GM18861 (cell line): ENCODE results near the gene RRP7A.
"Not testable (repeated sequence)": the region's sequence is repeated elsewhere in the genome, so short reads cannot be mapped to it uniquely, and the experiment has no call there.

Experiments used
- ATAC-seq: cut with Tn5 transposase; IDR thresholded peaks from one replicate; pipeline ENCODE4 v1.9.1; 2021; ENCODE audit not compliant: unreplicated experiment

RRP7A gene

DNA sequence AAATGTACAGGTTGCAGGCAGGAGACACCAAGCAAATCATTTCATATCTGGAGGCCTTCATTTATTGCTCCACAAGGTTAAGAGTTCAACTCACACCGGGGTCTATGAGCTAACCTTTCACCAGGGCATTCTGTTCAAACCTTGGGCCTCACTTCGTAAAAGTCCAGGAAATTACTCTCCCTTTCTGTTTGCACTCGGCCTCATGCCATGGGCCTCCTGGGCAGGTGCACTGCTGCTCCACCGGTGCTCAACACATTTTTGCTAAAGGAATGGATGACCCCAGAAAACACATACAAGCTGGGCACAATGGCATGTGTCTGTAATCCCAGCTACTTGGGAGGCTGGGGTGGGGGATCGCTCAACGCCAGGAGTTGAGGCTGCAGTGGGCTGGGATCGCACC is 16.6 kb upstream of the RRP7A start:
- no peak for ATAC-seq

- not testable (repeated sequence) for ATAC-seq
These were observed 15.6 kb upstream of the RRP7A start for GRCh38 chr22:42535082-42535731.

GRCh38 chr22:42533638-42533977 is 14.0 kb upstream of the RRP7A start:
- no peak for ATAC-seq

GRCh38 chr22:42531401-42532084 is 11.9 kb upstream of the RRP7A start:
- not testable (repeated sequence) for ATAC-seq

- ATAC-seq = not testable (repeated sequence)
These were observed 9.8 kb upstream of the RRP7A start for GRCh38 chr22:42529435-42529834.

DNA sequence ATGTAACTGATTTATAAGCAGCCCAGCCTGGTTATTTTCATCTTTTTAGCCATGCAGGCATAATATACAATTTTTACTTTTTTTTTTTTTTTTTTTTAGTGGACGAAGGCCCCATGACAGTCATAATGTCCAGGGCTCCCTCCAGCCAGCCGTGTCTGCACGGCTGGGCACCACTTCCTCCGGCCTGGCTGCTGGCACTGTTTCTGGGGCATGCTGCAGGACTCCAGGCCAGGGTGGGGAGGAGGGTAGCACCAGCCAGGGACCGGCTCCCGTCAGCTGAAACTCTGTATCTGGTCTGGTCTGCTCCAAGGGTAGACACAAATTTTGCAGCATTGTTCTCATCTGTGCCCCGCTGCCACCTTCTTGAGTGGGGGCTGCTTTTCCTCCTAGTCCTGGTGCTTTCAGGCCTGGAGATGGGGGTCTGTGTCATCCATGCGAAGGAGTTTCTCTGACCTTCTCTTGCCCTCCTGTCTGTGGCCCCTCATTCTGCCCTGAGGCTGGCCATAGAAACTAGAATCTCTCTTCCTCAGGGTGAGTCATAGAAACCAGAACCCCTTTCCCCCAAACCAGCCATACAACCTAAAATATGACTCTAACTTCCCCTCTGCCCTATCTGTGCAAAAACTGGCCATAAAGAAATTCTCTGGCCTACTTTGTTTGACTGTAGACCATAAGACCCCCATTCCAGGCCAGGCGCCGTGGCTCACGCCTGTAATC is 9.2 kb upstream of the RRP7A start:
- no peak for ATAC-seq

DNA sequence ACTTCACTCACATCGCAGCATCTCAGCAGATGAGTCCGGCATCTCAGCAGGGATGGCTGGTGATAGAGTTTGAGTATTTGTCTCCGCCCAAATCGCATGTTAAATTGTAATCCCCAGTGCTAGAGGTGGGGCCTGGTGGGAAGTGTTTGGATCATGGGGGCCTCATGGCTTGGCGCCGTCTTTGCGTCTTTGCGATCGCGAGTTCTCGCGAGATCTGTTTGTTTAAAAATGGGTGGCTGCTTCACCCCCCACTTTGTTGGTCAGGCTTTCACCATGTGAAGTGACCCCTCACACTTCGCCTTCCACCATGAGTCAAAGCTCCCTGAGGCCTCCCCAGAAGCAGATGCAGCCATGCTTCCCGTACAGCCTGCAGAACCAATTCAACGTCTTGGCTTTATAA is 3.0 kb upstream of the RRP7A start:
- ATAC-seq = no peak

GRCh38 chr22:42521228-42521546 is 1.6 kb upstream of the RRP7A start:
- ATAC-seq = no peak

DNA sequence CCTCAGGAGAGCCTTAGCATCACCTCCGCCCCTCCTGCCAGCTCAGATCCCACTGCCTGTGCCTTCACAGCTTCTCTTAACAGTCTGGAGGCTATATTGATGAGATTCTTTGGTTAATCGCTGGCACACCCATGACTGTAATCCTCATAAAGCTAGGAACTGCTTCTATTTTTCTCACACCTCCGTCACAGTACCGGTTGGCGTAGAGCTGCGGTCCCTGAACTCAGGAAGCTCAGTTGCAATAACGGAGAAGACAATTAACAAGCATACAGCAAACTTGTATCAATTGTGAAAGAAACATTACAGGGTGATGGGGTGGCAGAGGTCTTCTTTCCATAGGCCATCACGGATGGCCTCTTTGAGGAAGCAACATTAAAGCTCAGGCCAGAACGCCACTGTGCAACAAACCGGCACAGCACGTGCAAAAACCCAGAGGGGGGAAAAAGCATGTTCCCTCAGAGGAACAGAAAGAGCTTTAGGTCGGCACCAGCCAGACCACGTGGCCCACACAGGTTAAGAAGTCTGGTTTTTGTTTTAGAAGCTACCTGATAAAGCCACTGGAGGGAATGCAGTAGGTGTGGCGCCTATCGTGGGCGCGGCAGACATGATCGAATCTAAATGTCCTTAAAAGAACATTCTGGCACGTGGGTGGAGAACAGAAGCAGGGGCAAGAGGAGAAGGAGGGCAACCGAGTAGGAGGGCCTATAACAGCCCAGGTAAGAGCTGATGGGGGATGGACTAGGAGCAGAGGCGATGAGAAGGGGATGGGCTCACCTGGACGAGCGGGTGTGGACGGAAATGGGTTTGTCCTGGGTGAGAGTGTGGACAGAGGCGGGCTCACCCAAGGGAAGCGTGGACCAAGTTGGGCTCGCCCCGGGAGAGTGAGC is 715 bp downstream of the RRP7A start:
- ATAC-seq = not testable (repeated sequence)

DNA sequence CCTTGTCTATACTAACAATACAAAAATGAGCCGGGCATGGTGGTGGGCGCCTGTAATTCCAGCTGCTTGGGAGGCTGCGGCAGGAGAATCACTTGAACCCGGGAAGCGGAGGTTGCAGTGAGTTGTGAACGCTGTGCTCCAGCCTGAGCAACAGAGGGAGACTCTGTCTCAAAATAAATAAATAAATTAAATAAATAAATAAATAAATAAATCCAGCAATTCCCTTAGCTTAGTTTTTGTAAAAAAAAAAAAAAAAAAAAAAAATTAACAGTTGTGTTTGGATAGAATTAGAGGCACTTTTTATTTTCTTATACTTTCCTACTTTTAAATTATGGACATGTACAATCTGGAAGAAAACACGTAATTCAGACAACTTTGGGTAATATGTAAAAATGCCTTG is 2.5 kb downstream of the RRP7A start:
- ATAC-seq = not testable (repeated sequence)

- no peak for ATAC-seq
These were observed 3.7 kb downstream of the RRP7A start for GRCh38 chr22:42515896-42516295.

DNA sequence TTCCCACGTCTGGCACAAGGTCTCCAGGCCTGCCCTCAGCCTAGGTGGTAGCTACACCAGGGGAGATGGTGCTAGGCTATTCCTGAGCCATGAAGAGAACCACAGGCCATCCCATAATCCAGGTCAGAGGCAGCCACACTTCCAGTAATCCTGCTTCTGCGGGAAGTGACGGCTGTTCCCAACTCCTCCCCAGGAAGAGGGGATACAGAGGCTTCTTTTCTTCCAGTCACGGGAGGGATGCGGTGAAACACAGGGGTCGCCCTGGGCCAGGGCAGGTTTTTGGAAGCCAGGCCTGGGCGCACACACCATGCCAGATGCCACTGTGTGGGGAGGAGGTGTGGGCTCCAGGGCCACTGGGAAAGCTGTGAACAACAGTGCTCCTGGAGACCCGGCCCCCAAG is 4.3 kb downstream of the RRP7A start:
- ATAC-seq = not testable (repeated sequence)

- not testable (repeated sequence) for ATAC-seq
These were observed 5.3 kb downstream of the RRP7A start for GRCh38 chr22:42514331-42514730.

GRCh38 chr22:42512273-42512990 is 7.2 kb downstream of the RRP7A start:
- ATAC-seq = not testable (repeated sequence)

GRCh38 chr22:42511401-42511891 is 8.2 kb downstream of the RRP7A start:
- ATAC-seq = no peak

GRCh38 chr22:42509548-42509947 is 10.0 kb downstream of the RRP7A start:
- no peak for ATAC-seq

DNA sequence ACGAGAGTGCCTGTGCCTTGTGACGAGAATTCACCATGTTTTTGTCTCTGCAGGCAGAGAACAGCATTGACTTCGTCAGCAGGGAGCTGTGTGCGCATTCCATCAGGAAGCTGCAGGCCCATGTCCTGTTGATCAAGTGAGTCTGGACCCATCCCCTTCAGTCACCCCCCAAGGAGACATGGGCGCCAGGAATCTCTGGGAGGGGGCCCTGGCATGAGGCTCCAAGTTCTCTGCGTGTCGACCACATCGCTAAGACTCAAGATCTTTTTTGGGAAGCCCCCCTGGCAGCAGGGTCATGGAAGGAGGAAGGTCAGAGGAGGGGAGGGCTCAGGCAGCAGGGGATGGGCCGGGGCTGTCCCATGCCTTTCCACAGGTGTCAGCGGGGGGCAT is 10.6 kb downstream of the RRP7A start:
- ATAC-seq = not testable (repeated sequence)

DNA sequence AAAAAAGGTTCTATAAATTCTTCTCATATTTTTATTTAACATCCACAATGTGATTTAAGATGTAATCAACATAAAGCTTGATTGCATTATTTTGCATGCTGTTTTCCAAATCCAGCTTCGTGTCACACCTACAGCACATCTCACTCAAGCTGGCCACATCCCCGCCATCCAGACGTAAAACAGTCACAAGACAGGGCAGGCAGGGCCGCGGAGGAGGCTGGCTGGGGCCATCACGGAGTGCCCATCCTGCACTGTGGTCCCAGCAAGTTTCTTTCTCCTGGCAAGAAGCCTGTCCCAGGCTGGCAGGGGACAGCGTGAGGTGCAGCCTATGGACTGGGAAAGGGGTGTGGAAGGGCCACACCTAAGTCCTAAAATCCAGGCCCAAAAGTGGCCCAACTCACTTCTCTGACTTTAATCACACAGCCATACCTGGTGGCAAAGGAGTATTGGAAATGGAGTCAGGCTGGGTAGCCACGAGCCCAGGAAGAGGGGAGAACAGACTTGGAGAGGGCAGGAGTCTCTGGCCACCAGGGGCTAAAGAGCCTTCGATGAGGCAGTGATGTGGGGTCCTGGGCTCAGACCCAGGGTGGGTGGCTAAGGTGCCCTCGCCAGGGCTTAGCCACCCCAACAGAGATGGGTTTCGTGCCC is 11.1 kb downstream of the RRP7A start:
- not testable (repeated sequence) for ATAC-seq

- no peak for ATAC-seq
These were observed 18.8 kb downstream of the RRP7A start for GRCh38 chr22:42500836-42501179.

- no peak for ATAC-seq
These were observed 19.3 kb downstream of the RRP7A start for GRCh38 chr22:42500161-42500835.
